ENCODE results near the gene APOA4. TPM values are rescaled to one million over a fixed set of nuclear protein-coding genes. Genes with fewer than 3 reads are reported as not detected.

The APOA4 gene
- total RNA-seq, 1 donor from 2014 or later: not detected

GRCh38 chr11:116813170-116813569 is 9.9 kb downstream of the APOA4 start:
- H3K27me3 Mint-ChIP-seq (ENCODE audit: low read depth): no peaks in the 10 kb centered on the region
- H3K27ac Mint-ChIP-seq: no peak overlapping the region
- TF ChIP-seq, protein P1, sequence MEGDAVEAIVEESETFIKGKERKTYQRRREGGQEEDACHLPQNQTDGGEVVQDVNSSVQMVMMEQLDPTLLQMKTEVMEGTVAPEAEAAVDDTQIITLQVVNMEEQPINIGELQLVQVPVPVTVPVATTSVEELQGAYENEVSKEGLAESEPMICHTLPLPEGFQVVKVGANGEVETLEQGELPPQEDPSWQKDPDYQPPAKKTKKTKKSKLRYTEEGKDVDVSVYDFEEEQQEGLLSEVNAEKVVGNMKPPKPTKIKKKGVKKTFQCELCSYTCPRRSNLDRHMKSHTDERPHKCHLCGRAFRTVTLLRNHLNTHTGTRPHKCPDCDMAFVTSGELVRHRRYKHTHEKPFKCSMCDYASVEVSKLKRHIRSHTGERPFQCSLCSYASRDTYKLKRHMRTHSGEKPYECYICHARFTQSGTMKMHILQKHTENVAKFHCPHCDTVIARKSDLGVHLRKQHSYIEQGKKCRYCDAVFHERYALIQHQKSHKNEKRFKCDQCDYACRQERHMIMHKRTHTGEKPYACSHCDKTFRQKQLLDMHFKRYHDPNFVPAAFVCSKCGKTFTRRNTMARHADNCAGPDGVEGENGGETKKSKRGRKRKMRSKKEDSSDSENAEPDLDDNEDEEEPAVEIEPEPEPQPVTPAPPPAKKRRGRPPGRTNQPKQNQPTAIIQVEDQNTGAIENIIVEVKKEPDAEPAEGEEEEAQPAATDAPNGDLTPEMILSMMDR (IDR thresholded peaks at IDR 0.05; ENCODE audit: unreplicated experiment): no peak
- no peak overlapping the region for H3K4me3 Mint-ChIP-seq
- DNase-seq (ENCODE audit: low spot score in 2 of 2, unreplicated experiment in 2 of 2): no peak
- H3K36me3 Mint-ChIP-seq: no peaks in the 10 kb centered on the region
- H3K4me1 Mint-ChIP-seq: peaks cover 4% of the 10 kb centered on the region
- peaks cover 3% of the 10 kb centered on the region for H3K9me3 Mint-ChIP-seq

DNA sequence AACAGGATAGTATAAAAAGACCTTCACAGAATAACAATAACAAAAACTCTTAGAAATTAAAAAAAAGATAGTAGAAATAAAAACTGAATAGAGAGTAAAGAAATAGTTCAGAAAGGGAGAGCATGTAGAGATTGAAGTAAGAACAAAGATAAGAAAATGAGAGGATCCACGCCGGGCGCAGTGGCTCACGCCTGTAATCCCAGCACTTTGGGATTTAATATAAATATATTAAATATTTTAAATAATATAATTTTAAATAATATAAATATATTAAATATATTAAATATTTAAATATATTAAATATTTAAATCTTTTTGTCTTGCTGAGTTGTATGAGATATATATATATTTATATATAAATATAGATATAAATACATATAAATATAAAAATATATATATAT is 11.0 kb downstream of the APOA4 start:
- TF ChIP-seq, protein P1 (IDR thresholded peaks at IDR 0.05; ENCODE audit: unreplicated experiment): no peak
- H3K4me1 Mint-ChIP-seq: peaks cover 4% of the 10 kb centered on the region
- no peak for DNase-seq (ENCODE audit: low spot score in 2 of 2, unreplicated experiment in 2 of 2)
- no peaks in the 10 kb centered on the region for H3K36me3 Mint-ChIP-seq
- no peak overlapping the region for H3K4me3 Mint-ChIP-seq
- peaks cover 3% of the 10 kb centered on the region for H3K9me3 Mint-ChIP-seq
- no peak overlapping the region for H3K27ac Mint-ChIP-seq
- peaks cover 4% of the 10 kb centered on the region for H3K27me3 Mint-ChIP-seq (ENCODE audit: low read depth)

DNA sequence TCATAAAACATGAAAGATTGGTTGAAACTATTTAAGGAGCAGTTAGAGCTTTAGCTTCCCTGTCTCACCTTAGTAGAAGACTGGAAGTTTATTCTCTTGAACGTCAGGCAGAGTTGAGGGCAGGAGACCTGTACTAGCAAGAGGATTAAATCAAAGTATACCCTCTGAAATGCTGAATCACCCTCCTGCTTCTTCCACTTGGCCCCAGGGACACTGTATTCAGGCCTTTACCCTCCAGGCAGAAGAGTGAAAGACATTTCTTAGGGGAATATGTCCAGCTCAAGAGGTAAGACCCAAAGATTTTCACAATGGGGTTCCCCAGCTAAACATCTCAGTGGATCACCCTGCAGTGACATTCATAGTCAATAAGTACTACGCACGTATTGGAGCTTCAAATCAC is 11.9 kb downstream of the APOA4 start:
- Mint-ChIP-seq H3K27me3 (ENCODE audit: low read depth) (peaks cover 4% of the 10 kb centered on the region), H3K4me3 (no peak overlapping the region), H3K9me3 (peaks cover 3% of the 10 kb centered on the region), H3K4me1 (peaks cover 4% of the 10 kb centered on the region), H3K36me3 (no peaks in the 10 kb centered on the region), H3K27ac (no peak overlapping the region)
- DNase-seq (ENCODE audit: low spot score in 2 of 2, unreplicated experiment in 2 of 2): no peak
- TF ChIP-seq, protein P1 (IDR thresholded peaks at IDR 0.05; ENCODE audit: unreplicated experiment): no peak

DNA sequence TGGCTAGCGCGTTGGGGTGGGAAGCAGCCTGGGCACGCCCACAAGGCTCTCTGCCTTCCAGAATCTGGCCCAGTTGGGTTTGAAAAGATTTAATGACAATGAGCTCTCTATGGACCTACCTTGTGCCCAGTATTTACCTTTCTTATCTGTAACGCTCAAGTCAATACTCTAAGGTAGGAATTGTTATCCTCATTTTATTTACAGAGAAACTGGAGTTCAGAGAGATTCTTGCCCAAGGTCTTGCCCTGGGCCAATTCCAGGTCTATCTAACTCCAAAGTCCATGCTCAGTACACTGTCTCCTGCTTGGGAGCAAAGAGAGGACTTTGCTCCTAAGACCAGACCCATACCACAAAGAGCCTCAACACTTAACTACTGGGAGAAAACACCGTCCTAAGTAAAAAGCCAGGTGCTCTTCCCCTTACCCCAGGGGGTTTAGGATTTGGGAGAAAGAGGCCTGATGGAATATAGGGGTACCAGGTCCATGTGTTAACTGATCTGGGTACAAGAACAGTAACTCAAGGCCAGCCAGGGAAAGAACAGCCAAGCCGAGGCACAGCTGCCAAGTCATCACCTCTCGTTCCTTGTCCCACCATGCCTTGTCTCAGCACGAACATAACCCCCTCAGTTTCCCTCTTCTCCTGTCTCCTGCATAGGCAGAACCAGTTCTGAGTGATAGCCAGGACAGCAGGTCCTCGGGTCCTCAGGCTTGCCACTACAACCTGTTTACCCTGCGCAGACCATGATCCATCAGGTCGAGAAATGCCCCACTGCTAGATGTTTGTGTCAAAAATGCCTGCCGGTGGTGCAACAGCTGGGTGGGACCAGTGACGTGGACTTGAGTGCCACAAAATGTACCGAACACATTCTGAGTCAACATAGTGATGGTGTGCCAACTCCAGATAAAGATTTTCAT is 14.6 kb downstream of the APOA4 start:
- H3K27me3 Mint-ChIP-seq (ENCODE audit: low read depth): peaks cover 11% of the 10 kb centered on the region
- H3K4me1 Mint-ChIP-seq: peaks cover 4% of the 10 kb centered on the region
- H3K36me3 Mint-ChIP-seq: no peaks in the 10 kb centered on the region
- no peak overlapping the region for H3K4me3 Mint-ChIP-seq
- no peak overlapping the region for H3K27ac Mint-ChIP-seq
- peaks cover 3% of the 10 kb centered on the region for H3K9me3 Mint-ChIP-seq
- TF ChIP-seq, protein P1 (IDR thresholded peaks at IDR 0.05; ENCODE audit: unreplicated experiment): no peak
- DNase-seq (ENCODE audit: low spot score in 2 of 2, unreplicated experiment in 2 of 2): no peak

DNA sequence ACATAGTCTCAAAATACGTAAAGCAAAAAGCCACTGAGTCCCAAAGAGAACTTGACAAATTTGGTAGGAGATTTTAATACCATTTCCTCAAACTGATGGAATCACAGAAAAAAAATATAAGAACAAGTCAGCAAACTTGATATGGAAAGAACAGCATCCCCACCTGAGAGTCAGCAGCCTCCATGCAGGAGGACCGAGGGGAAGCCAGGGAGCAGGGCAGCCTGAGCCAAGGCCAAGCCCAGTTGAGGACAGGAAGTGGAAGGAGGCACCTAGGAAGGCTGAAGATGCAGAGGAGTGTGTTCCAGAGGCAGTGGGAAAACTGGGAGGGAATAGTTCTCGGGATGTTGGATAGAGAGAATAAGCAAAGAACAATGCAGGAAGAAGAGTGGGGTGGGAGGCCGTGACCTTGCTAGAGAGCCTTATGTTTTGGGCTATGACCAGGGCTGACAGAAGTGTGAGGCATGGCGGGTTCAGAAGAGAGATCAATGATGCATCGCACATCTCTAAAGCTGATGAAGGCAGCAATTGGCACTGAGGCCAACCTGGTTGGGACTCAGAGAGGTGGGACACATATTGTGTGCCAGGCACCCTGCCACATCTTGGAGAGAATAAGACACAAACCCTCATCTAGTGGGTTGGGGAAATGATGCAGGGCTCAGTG is 15.4 kb downstream of the APOA4 start:
- TF ChIP-seq, protein P1 (IDR thresholded peaks at IDR 0.05; ENCODE audit: unreplicated experiment): no peak
- Mint-ChIP-seq H3K9me3 (peaks cover 3% of the 10 kb centered on the region), H3K27ac (no peak overlapping the region), H3K27me3 (ENCODE audit: low read depth) (peaks cover 14% of the 10 kb centered on the region), H3K36me3 (no peaks in the 10 kb centered on the region), H3K4me1 (peaks cover 4% of the 10 kb centered on the region), H3K4me3 (no peak overlapping the region)
- no peak for DNase-seq (ENCODE audit: low spot score in 2 of 2, unreplicated experiment in 2 of 2)

Measured in mesothelial cell of epicardium (in vitro differentiated cells).